Mucosa of descending colon (tissue), 3 donors: ENCODE measurements around the gene NLGN3. TPM values are rescaled to one million over a fixed set of nuclear protein-coding genes. Genes with fewer than 3 reads are reported as not detected.
"Not testable (repeated sequence)": the region's sequence is repeated elsewhere in the genome, so short reads cannot be mapped to it uniquely, and the experiment has no call there.

Source experiments
- ATAC-seq: fragments of 200-7000 bp; cut with Tn5 transposase; one replicate; pipeline ENCODE4 v1.9.1; 2020; ENCODE audit warnings: mild to moderate bottlenecking, moderate library complexity
- DNase-seq, 3 donors: peaks; one replicate each; pipeline ENCODE4 v3.0.0-alpha.2; 2020
- H3K36me3 ChIP-seq: fragments of 200-600 bp; one replicate; pipeline ENCODE4 v1.8.0; 2021; ENCODE audit warnings: low read depth, mild to moderate bottlenecking
- H3K4me1 ChIP-seq: fragments of 200-600 bp; one replicate; pipeline ENCODE4 v1.8.0; 2021; ENCODE audit warnings: low read depth, mild to moderate bottlenecking
- H3K4me3 ChIP-seq: fragments of 200-600 bp; one replicate; pipeline ENCODE4 v1.8.0; 2021; ENCODE audit warnings: mild to moderate bottlenecking
- H3K9me3 ChIP-seq: fragments of 200-600 bp; one replicate; pipeline ENCODE4 v1.8.0; 2021; ENCODE audit warnings: mild to moderate bottlenecking
- CTCF ChIP-seq: fragments of 200-600 bp; IDR thresholded peaks from one replicate; pipeline ENCODE4 v1.8.0; 2022; ENCODE audit warnings: antibody characterized with exemption, mild to moderate bottlenecking
- intact Hi-C, 2 donors: fragments of 100-400 bp; cut with DNase I in 1 of 2; cut with micrococcal nuclease in 1 of 2; formaldehyde crosslinking; loops; one replicate each; pipeline versions ENCODE4 v1.11.0 to v1.11.1; 2022; cut with DNase I, micrococcal nuclease
- total RNA-seq, 3 donors: library from RNA; stranded (reverse); fragmentation: NEBNext Ultra II Directional in 2 of 3; extraction: Animal tissue kit (Norgen Biotek cat#: 25700) in 2 of 3; gene quantifications; one replicate each; pipeline versions ENCODE4 v1.2.1 to v1.2.4, GENCODE V29; 2021 to 2023
- donor health status: DM: no; HTN: no; CAD: no; lungs with moderate emphysema.
- donor health status: DM: no; HTN: no; CAD: no.
- donor health status: DM: no; HTN: yes; CAD: no.

Gene NLGN3
- total RNA-seq, 3 donors from 2014 or later: 0.46 to 3.1 (median 0.94) TPM

DNA sequence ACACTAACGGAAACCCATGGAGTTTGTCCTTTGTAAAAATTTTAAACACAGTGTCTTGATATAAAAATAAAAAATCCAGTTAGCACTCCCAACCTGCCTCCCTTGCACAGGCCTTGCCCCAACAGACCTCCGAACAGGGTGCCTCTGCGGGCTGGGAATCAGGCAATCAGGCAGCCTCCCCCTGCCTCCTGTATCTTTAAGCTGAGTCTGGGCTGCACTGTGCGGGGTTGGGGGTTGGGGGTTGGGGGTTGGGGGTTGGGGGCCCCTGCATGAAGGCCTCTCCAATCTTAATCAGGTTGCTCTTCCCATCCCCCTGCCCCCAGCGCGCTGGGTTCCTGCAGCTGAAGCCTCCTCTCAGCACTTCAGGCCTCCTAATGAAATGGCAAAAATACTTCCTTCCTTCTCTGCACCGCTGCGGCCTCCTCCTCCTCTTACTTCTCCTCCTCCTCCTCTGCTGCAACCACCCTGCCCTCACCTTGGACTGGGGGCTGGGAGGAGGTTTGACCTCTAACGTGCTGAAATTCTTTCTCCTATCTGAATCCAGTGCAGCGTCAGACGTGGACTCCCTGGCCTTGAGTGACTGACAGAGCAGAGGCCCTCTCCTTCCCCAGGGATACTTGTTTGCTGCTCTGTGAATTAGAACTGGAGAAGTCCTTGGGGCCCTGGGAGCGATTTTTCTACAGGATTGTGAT, 26.6 kb downstream of the NLGN3 start:
- no peaks in the 10 kb centered on the region for H3K9me3 ChIP-seq
- no peak for TF ChIP-seq CTCF
- no peaks in the 10 kb centered on the region for H3K36me3 ChIP-seq
- H3K4me3 ChIP-seq: no peak overlapping the region
- DNase-seq: no peak
- intact Hi-C loops: no loop called here
- H3K4me1 ChIP-seq: no peaks in the 10 kb centered on the region
- ATAC-seq: no peak

DNA sequence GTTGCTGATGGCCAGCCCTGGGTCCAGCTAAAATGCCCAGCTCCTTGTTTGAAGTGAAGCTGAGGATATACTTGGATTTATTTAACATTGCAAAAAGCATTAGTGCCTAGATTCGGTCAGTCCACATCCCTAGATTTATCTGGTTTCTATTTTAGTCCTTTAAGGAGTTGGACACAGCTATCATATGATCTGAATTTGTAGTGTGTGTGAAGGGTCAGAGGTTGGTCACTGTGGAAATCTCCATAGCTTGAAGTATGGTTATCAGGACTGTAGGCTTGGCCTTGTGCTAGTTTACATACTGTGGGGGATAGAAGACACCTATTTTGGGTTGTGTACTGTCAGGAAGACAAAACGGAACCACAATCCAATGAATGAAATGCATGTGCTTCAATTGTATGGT, 28.8 kb downstream of the NLGN3 start:
- intact Hi-C loops: no loop called here
- no peak for TF ChIP-seq CTCF
- DNase-seq (no peak), ATAC-seq (no peak)
- Histone ChIP-seq H3K4me3 (no peak overlapping the region), H3K36me3 (no peaks in the 10 kb centered on the region), H3K4me1 (no peaks in the 10 kb centered on the region), H3K9me3 (no peaks in the 10 kb centered on the region)

DNA sequence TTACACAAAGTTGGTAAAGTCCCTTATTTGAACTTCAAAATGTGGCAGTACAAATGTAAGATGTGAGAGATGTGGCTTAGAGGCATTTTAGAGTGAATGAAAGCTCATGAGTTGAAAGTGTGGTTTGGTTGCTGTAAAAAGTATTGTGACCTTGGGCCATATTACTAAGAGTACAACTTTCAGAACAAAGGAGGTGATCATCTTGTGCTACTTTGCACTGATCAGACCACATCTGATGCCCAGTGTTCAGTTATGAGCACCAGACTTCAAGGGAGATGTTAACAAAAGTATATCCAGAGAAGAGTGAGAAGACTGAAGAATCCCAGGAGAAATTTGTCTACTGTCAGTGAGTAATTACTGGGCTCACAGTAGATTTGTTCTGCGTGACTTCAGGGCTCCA, 30.2 kb downstream of the NLGN3 start:
- DNase-seq: no peak
- Histone ChIP-seq H3K9me3 (no peaks in the 10 kb centered on the region), H3K4me3 (no peak overlapping the region), H3K4me1 (no peaks in the 10 kb centered on the region), H3K36me3 (no peaks in the 10 kb centered on the region)
- intact Hi-C loops: no loop called here
- no peak for ATAC-seq
- no peak for TF ChIP-seq CTCF

- no peaks in the 10 kb centered on the region for H3K9me3 ChIP-seq
- intact Hi-C loops: no loop called here
- TF ChIP-seq CTCF: no peak
- DNase-seq: no peak
- no peak overlapping the region for H3K4me3 ChIP-seq
- H3K36me3 ChIP-seq: no peaks in the 10 kb centered on the region
- no peaks in the 10 kb centered on the region for H3K4me1 ChIP-seq
- ATAC-seq: no peak
Measured at GRCh38 chrX:71175531-71175930, 30.9 kb downstream of the NLGN3 start.

DNA sequence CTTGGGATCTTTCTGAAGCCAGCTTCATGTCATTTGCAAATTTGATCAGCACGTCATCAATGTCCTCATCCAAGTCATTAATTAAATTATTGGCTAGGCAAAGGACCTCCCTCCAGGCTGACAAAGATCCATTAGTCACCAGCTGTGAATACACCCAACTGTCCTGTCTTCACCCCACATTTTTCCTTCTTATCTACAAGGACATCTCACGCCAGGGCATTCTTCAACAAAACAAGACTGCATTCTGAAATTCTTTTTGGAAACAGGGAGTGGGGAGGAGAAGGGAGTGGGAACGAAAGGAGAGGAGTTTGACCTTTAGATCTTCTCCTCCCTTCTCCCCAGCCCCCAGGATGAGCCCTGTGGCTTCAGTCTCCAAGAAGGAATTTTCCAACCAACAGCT, 32.7 kb downstream of the NLGN3 start:
- no peaks in the 10 kb centered on the region for H3K36me3 ChIP-seq
- H3K4me3 ChIP-seq: no peak overlapping the region
- TF ChIP-seq CTCF: no peak
- DNase-seq (no peak), ATAC-seq (no peak)
- H3K9me3 ChIP-seq: no peaks in the 10 kb centered on the region
- H3K4me1 ChIP-seq: no peaks in the 10 kb centered on the region
- intact Hi-C loops: no loop called here

DNA sequence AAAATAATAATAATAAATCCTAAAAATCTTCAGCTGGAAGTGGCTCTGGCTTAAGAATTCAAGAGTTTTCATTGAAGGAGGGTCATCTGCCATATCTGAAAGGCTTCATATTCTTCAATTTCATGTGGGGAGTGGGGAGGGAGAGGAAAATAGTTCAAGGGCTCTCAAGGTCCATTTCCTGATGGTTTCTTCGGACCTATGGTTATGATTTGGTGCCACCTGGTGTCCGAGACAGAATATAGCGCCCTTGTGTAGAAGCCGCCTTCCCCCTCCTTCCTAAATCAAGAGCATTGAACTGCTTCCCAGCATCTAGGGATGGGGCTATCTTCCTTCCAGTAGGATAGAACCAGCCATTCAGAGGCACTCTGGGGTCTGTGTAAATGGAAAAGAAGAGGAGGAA, 34.3 kb downstream of the NLGN3 start:
- H3K4me1 ChIP-seq: no peaks in the 10 kb centered on the region
- H3K36me3 ChIP-seq: no peaks in the 10 kb centered on the region
- ATAC-seq (peak; percentile 63), DNase-seq (peak in 2 of 3 donors; percentile 34 to 68)
- intact Hi-C loops: no loop called here
- no peak overlapping the region for H3K4me3 ChIP-seq
- H3K9me3 ChIP-seq: no peaks in the 10 kb centered on the region
- no peak for TF ChIP-seq CTCF

GRCh38 chrX:71180579-71181265, 36.1 kb downstream of the NLGN3 start:
- ATAC-seq, DNase-seq, H3K4me1 ChIP-seq, H3K9me3 ChIP-seq, H3K4me3 ChIP-seq, H3K36me3 ChIP-seq, intact Hi-C loops: not testable (repeated sequence)
